GM06990 (cell line): ENCODE results near the gene ZNF557.

Experiments
- DNase-seq: peaks from one replicate; pipeline ENCODE4 v3.0.0-alpha.2; 2011; ENCODE audit not compliant: insufficient read length; ENCODE audit errors: extremely low read depth
- H3K27me3 ChIP-seq: replicated peaks from 2 replicates; pipeline ENCODE4 v1.6.0; 2011; ENCODE audit warnings: low read length; ENCODE audit not compliant: control insufficient read depth, insufficient read depth
- H3K36me3 ChIP-seq: 2 replicates; pipeline ENCODE4 v1.5.1; 2011; ENCODE audit warnings: low read length; ENCODE audit not compliant: control insufficient read depth, insufficient read depth
- H3K4me3 ChIP-seq: replicated peaks from 2 replicates; pipeline ENCODE4 v1.5.1; 2011; ENCODE audit warnings: low read depth, mild to moderate bottlenecking, control low read depth, low read length
- CTCF ChIP-seq: IDR thresholded peaks from 2 replicates; pipeline ENCODE4 v1.5.1; 2011; ENCODE audit warnings: low read length, control low read depth, mild to moderate bottlenecking, inconsistent platforms; ENCODE audit not compliant: insufficient read depth, poor library complexity, severe bottlenecking

Gene ZNF557

GRCh38 chr19:7115721-7116120 lies 46.2 kb downstream of the ZNF557 start:
- no peaks in the 10 kb centered on the region for H3K27me3 ChIP-seq
- no peak overlapping the region for H3K4me3 ChIP-seq
- peaks cover 7% of the 10 kb centered on the region for H3K36me3 ChIP-seq
- no peak for TF ChIP-seq CTCF
- DNase-seq, result no peak

DNA sequence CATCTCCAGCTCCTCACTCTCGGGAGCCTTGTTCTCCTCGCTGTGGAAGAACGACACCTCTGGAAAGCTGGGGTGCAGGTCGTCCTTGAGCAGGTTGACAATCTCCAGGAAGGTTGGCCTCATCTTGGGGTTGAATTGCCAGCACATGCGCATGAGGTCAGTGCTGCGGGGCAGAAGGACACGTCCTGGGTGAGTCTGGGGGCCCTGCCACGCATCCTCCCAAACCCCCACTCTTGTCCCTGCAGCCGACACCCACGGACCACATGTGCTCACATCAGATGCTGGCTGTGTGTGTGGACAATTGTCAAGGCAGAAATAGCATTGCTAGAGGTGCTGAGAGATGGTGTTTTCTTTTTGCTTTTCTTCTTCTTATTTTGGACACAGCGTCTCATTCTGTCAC lies 47.7 kb downstream of the ZNF557 start:
- no peak for DNase-seq
- H3K36me3 ChIP-seq, result peaks cover 7% of the 10 kb centered on the region
- H3K27me3 ChIP-seq, result no peaks in the 10 kb centered on the region
- no peak overlapping the region for H3K4me3 ChIP-seq
- no peak for TF ChIP-seq CTCF

GRCh38 chr19:7119582-7119981 lies 50.1 kb downstream of the ZNF557 start:
- Histone ChIP-seq H3K27me3 (no peaks in the 10 kb centered on the region), H3K4me3 (no peak overlapping the region), H3K36me3 (peaks cover 13% of the 10 kb centered on the region)
- TF ChIP-seq CTCF, result no peak
- no peak for DNase-seq

DNA sequence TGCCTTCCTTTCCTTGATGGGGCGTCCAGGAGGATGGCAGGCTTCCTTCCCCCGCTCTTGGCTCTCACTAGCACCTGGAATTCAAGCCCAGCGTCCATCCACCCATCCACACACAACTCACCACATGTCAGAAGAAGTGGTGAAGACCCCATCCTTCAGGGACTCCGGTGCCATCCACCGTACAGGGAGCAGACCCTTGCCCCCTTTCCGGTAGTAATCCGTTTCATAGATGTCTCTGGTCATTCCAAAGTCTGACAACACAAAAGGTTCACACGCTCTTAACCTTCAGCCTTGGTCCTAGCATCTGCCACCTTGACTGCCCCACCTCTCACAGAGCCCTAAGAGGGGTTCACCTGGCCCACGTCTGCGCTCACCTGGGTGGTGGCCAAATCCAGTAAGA lies 51.0 kb downstream of the ZNF557 start:
- Histone ChIP-seq H3K27me3 (no peaks in the 10 kb centered on the region), H3K36me3 (peaks cover 18% of the 10 kb centered on the region), H3K4me3 (no peak overlapping the region)
- DNase-seq, result no peak
- TF ChIP-seq CTCF, result no peak

DNA sequence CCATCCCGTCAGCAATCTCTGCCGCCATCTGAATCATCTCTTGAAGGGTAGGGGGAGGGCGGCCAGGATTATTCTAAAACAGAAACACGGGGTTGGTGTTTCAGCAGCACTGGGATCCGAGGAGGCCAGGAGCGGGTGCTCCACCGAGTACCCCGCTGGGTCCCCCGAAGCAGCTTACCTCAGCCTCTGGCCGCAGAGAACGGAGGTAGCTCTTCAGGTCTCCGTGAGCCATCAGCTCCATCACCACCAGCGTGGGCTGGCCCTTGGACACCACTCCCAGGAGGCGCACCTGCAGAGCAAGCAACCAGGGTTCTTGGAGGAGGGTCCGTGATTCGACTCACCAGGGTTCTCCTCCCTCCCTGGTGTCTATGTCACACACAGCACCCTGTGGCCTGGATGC lies 53.2 kb downstream of the ZNF557 start:
- DNase-seq, result no peak
- Histone ChIP-seq H3K27me3 (no peaks in the 10 kb centered on the region), H3K4me3 (no peak overlapping the region), H3K36me3 (peaks cover 27% of the 10 kb centered on the region)
- no peak for TF ChIP-seq CTCF

- peaks cover 27% of the 10 kb centered on the region for H3K36me3 ChIP-seq
- TF ChIP-seq CTCF, result no peak
Measured at GRCh38 chr19:7124782-7125181, 55.3 kb downstream of the ZNF557 start.

More at GRCh38 chr19:7124782-7125181, 55.3 kb downstream of the ZNF557 start:
- no peaks in the 10 kb centered on the region for H3K27me3 ChIP-seq
- H3K4me3 ChIP-seq, result no peak overlapping the region
- DNase-seq, result no peak
